Choroid plexus epithelial cell (primary cell): Measurements from ENCODE around the gene NUP93.

Source experiments
- DNase-seq: peaks from one replicate; pipeline ENCODE4 v3.0.0-alpha.2; 2010; ENCODE audit warnings: low read depth
- H3K4me3 ChIP-seq: 2 replicates; pipeline ENCODE4 v1.5.1; 2011; ENCODE audit warnings: low read depth, mild to moderate bottlenecking, control low read depth, low read length, moderate library complexity
- CTCF ChIP-seq: conservative IDR thresholded peaks from 2 replicates; pipeline ENCODE4 v1.5.1; 2011; ENCODE audit warnings: low read depth, mild to moderate bottlenecking, control low read depth, inconsistent platforms, low read length, moderate library complexity

Gene NUP93

GRCh38 chr16:56842133-56842532, 112.2 kb downstream of the NUP93 start:
- DNase-seq, result no peak
- H3K4me3 ChIP-seq, result no peak overlapping the region
- TF ChIP-seq CTCF, result no peak

- no peak for TF ChIP-seq CTCF
- DNase-seq, result no peak
- H3K4me3 ChIP-seq, result no peak overlapping the region
Observed at GRCh38 chr16:56844056-56844455, 114.1 kb downstream of the NUP93 start.

- no peak for TF ChIP-seq CTCF
- DNase-seq, result no peak
- H3K4me3 ChIP-seq, result no peak overlapping the region
Observed at GRCh38 chr16:56847173-56847910, 117.4 kb downstream of the NUP93 start.

- peak; percentile 79 for DNase-seq
- H3K4me3 ChIP-seq, result no peak overlapping the region
- TF ChIP-seq CTCF, result no peak
Observed at GRCh38 chr16:56848029-56848936, 118.4 kb downstream of the NUP93 start.

GRCh38 chr16:56848955-56849689, 119.2 kb downstream of the NUP93 start:
- no peak for TF ChIP-seq CTCF
- no peak overlapping the region for H3K4me3 ChIP-seq
- DNase-seq, result peak; percentile 90

- TF ChIP-seq CTCF, result no peak
- peak; percentile 90 for DNase-seq
- H3K4me3 ChIP-seq, result no peak overlapping the region
Observed at GRCh38 chr16:56849690-56850680, 120.1 kb downstream of the NUP93 start.
